Upper lobe of right lung (tissue), 1 donor: ENCODE results near the gene EEF1AKMT1. TPM values are rescaled to one million over a fixed set of nuclear protein-coding genes. Genes with fewer than 3 reads are reported as not detected.

Experiments
- ATAC-seq: fragments of 200-7000 bp; cut with Tn5 transposase; one replicate; pipeline ENCODE4 v1.9.1; 2020; ENCODE audit warnings: mild to moderate bottlenecking, moderate library complexity
- DNase-seq: peaks from one replicate; pipeline ENCODE4 v3.0.0-alpha.2; 2020
- H3K27ac ChIP-seq: fragments of 200-600 bp; one replicate; pipeline ENCODE4 v1.8.0; 2022
- H3K27me3 ChIP-seq: fragments of 200-600 bp; one replicate; pipeline ENCODE4 v1.8.0; 2022; ENCODE audit warnings: mild to moderate bottlenecking
- H3K36me3 ChIP-seq: fragments of 200-600 bp; one replicate; pipeline ENCODE4 v1.8.0; 2022
- H3K4me1 ChIP-seq: fragments of 200-600 bp; one replicate; pipeline ENCODE4 v1.8.0; 2022
- H3K4me3 ChIP-seq: fragments of 200-600 bp; one replicate; pipeline ENCODE4 v1.8.0; 2022; ENCODE audit warnings: mild to moderate bottlenecking
- H3K9me3 ChIP-seq: fragments of 200-600 bp; one replicate; pipeline ENCODE4 v1.8.0; 2022
- CTCF ChIP-seq: fragments of 200-600 bp; IDR thresholded peaks from one replicate; pipeline ENCODE4 v1.8.0; 2022; ENCODE audit warnings: antibody characterized with exemption
- intact Hi-C: fragments of 100-400 bp; cut with DNase I; formaldehyde crosslinking; loops from one replicate; pipeline ENCODE4 v1.11.0; 2022
- total RNA-seq: library from RNA; stranded (reverse); fragmentation: NEBNext Ultra II Directional; extraction: Animal tissue kit (Norgen Biotek cat#: 25700); gene quantifications from one replicate; pipeline ENCODE4 v1.2.1, GENCODE V29; 2021
- donor health status: DM: no; HTN: yes; CAD: no; lungs with severe emphysema.

Gene EEF1AKMT1
- total RNA-seq, 1 donor from 2014 or later: 8.9 TPM

DNA sequence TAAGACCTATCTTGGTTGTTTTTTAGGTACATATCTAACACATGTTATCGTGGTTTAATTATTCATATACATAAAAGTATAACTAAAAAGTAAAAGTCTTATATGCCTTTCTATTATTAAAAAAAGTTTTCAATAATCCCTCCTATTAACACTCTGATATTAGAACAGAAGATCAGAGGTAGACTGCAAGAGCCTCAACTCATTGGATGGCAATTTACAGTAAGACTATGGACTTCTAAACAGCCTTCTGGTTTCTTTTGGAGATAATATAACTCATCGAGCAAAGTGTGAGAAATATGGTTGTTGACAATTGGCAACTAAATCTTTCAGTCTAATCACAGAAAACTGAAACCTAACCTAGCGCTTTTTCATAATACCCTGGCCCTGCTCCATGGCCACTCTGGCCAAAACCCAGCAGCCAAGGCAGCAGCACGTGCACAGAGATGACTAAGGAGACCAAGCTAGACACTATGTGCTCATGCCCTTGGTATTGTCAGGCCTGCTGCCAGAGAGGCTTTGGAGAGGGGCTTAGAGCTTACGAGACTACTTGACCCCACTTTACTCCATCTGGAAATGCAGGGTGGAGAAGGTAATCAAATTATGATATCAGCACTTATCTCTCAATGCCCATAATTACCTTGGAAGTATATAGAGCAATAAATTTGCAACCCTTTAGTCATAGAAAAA is 40.6 kb upstream of the EEF1AKMT1 start:
- peak overlapping the region; percentile 75 for H3K27ac ChIP-seq
- no peak overlapping the region for H3K4me3 ChIP-seq
- H3K9me3 ChIP-seq: no peaks in the 10 kb centered on the region
- peak; percentile 97 for ATAC-seq
- no peaks in the 10 kb centered on the region for H3K27me3 ChIP-seq
- H3K4me1 ChIP-seq: peaks cover 12% of the 10 kb centered on the region
- intact Hi-C loops: no loop called here
- TF ChIP-seq CTCF: no peak
- no peaks in the 10 kb centered on the region for H3K36me3 ChIP-seq
- DNase-seq: peak; percentile 87

DNA sequence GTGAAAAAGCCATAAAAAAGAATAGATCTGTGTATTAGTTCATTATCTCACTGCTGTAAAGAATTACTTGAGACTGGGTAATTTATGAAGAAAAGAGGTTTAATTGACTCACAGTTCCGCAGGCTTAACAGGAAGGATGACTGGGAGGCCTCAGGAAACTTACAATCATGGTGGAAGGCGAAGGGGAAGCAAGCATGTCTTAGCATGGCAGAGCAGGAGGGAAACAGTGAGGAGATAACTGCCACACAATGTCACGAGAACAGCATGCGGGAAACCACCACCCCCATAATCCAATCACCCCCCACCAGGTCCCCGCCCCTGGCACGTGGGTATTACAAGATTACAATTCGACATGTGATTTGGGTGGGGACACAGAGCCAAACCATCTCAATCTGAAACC is 39.1 kb upstream of the EEF1AKMT1 start:
- Histone ChIP-seq H3K27me3 (no peaks in the 10 kb centered on the region), H3K36me3 (peaks cover 13% of the 10 kb centered on the region), H3K4me1 (peaks cover 12% of the 10 kb centered on the region), H3K9me3 (no peaks in the 10 kb centered on the region), H3K4me3 (no peak overlapping the region), H3K27ac (peak overlapping the region; percentile 72)
- no peak for TF ChIP-seq CTCF
- intact Hi-C loops: no loop called here
- no peak for DNase-seq
- no peak for ATAC-seq

GRCh38 chr13:20810808-20811207 is 37.0 kb upstream of the EEF1AKMT1 start:
- Histone ChIP-seq H3K27me3 (no peaks in the 10 kb centered on the region), H3K4me1 (peaks cover 12% of the 10 kb centered on the region), H3K4me3 (no peak overlapping the region), H3K36me3 (peaks cover 27% of the 10 kb centered on the region), H3K27ac (no peak overlapping the region), H3K9me3 (no peaks in the 10 kb centered on the region)
- DNase-seq: no peak
- TF ChIP-seq CTCF: no peak
- no peak for ATAC-seq
- intact Hi-C loops: no loop called here

GRCh38 chr13:20808874-20809273 is 35.1 kb upstream of the EEF1AKMT1 start:
- ATAC-seq (peak; percentile 87), DNase-seq (no peak)
- no peaks in the 10 kb centered on the region for H3K9me3 ChIP-seq
- H3K27me3 ChIP-seq: no peaks in the 10 kb centered on the region
- intact Hi-C loops: no loop called here
- peaks cover 27% of the 10 kb centered on the region for H3K36me3 ChIP-seq
- peaks cover 9% of the 10 kb centered on the region for H3K4me1 ChIP-seq
- no peak for TF ChIP-seq CTCF
- H3K27ac ChIP-seq: no peak overlapping the region
- no peak overlapping the region for H3K4me3 ChIP-seq

- intact Hi-C loops: no loop called here
- H3K27ac ChIP-seq: no peak overlapping the region
- H3K27me3 ChIP-seq: no peaks in the 10 kb centered on the region
- no peak for ATAC-seq
- no peak overlapping the region for H3K4me3 ChIP-seq
- no peak for TF ChIP-seq CTCF
- peaks cover 19% of the 10 kb centered on the region for H3K36me3 ChIP-seq
- no peaks in the 10 kb centered on the region for H3K9me3 ChIP-seq
- DNase-seq: no peak
- no peaks in the 10 kb centered on the region for H3K4me1 ChIP-seq
These were observed 29.6 kb upstream of the EEF1AKMT1 start for GRCh38 chr13:20803180-20803965.
